ENCODE results near the gene CDC5L. TPM values are rescaled to one million over a fixed set of nuclear protein-coding genes. Genes with fewer than 3 reads are reported as not detected.

Gene CDC5L
- total and polyA plus RNA-seq, 8 donors = 16.5 to 38.0 (median 35.5) TPM

DNA sequence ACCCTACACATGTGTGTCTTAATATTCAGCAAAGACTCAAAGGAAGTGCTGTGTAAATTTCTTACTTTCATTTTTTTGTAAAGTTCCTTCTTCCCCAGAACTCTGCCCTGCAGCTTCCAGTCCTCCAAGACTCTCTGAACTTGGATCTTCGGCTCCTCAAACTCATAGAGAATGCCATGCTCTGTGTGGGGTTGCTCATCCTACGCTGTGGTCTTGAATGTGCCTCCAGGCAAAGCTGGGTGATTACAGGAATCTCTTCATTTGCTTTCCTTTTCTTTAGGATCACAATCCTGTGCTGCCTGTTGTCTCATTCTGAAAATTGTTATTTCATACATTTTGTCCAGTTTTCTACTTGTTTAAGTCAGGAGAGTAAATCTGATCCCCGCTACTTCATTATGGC, 14.5 kb upstream of the CDC5L start:
- intact Hi-C loops (cut with DNase I) = no loop called here
- TF ChIP-seq CTCF (IDR thresholded peaks at IDR 0.05) = no peak
- DNase-seq (no peak), ATAC-seq (no peak)
- H3K9me3 ChIP-seq = no peaks in the 10 kb centered on the region
- H3K27ac ChIP-seq = no peak overlapping the region
- H3K27me3 ChIP-seq = peaks cover 0 to 16% of the 10 kb centered on the region in 2 donors
- H3K4me3 ChIP-seq = no peak overlapping the region
- H3K4me1 ChIP-seq = no peaks in the 10 kb centered on the region
- no peaks in the 10 kb centered on the region for H3K36me3 ChIP-seq

GRCh38 chr6:44373787-44374186, 13.7 kb upstream of the CDC5L start:
- Histone ChIP-seq H3K4me3 (no peak overlapping the region), H3K36me3 (no peaks in the 10 kb centered on the region), H3K9me3 (no peaks in the 10 kb centered on the region), H3K27ac (no peak overlapping the region), H3K4me1 (no peaks in the 10 kb centered on the region), H3K27me3 (peaks cover 0 to 14% of the 10 kb centered on the region in 2 donors)
- ATAC-seq (no peak), DNase-seq (no peak)
- no peak for TF ChIP-seq CTCF (IDR thresholded peaks at IDR 0.05)
- intact Hi-C loops (cut with DNase I) = no loop called here

DNA sequence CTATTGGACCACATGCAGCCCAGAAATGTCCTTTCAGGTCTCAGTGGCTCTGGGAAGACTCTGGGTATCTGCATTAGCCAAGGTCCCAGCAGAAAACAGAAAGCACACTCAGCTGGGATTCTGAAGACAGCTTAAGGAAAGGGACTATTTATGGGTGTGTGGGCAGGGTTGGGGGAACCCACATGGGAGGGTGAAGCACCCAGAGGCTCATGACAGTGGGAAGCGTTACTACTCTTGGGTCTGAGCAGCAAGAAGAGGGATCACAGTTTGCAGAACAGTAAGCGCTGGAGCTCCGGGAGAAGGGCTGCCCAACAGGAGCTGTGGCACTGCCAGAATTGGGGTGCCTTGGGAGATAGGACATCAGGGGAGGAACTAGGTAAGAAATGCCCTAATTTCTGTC, 12.4 kb upstream of the CDC5L start:
- no peak for ATAC-seq
- Histone ChIP-seq H3K27me3 (peaks cover 0 to 8% of the 10 kb centered on the region in 2 donors), H3K36me3 (no peaks in the 10 kb centered on the region), H3K9me3 (no peaks in the 10 kb centered on the region), H3K4me3 (no peak overlapping the region), H3K4me1 (no peaks in the 10 kb centered on the region), H3K27ac (no peak overlapping the region)
- no peak for TF ChIP-seq CTCF (IDR thresholded peaks at IDR 0.05)
- intact Hi-C loops (cut with DNase I) = no loop called here
- DNase-seq = no peak

DNA sequence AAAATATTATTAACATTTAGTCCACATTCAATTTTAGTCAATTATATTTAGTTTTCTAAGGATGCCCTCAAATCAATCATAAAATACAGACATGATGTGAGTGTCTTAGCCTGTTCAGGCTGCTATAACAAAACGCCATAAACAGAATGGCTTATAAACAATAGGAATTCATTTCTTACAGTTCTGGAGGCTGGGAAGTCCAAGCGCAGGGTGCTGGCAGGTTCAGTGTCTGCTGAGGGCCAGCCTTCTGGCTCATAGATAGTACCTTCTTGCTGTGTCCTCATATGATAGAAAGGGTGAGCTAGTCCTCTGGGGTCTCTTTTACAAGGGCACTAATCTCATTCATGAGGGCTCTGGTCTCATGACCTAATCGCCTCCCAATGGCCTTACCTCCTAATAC, 10.0 kb upstream of the CDC5L start:
- intact Hi-C loops (cut with DNase I) = no loop called here
- Histone ChIP-seq H3K27me3 (peaks cover 0 to 8% of the 10 kb centered on the region in 2 donors), H3K4me1 (peaks cover 0 to 8% of the 10 kb centered on the region in 2 donors), H3K36me3 (no peaks in the 10 kb centered on the region), H3K4me3 (no peak overlapping the region), H3K9me3 (no peaks in the 10 kb centered on the region), H3K27ac (no peak overlapping the region)
- no peak for ATAC-seq
- DNase-seq = no peak
- TF ChIP-seq CTCF (IDR thresholded peaks at IDR 0.05) = no peak

- TF ChIP-seq CTCF (IDR thresholded peaks at IDR 0.05) = no peak
- Histone ChIP-seq H3K9me3 (no peaks in the 10 kb centered on the region), H3K4me3 (no peak overlapping the region), H3K4me1 (peaks cover 0 to 8% of the 10 kb centered on the region in 2 donors), H3K27me3 (peaks cover 0 to 8% of the 10 kb centered on the region in 2 donors), H3K27ac (no peak overlapping the region), H3K36me3 (no peaks in the 10 kb centered on the region)
- DNase-seq = no peak
- intact Hi-C loops (cut with DNase I) = no loop called here
- ATAC-seq = no peak
Observed at GRCh38 chr6:44377971-44378370, 9.5 kb upstream of the CDC5L start.

Measured in left lung (tissue), 10 donors.